ENCODE data around the gene HECTD2. TPM values are rescaled to one million over a fixed set of nuclear protein-coding genes. Genes with fewer than 3 reads are reported as not detected.

HECTD2 gene
- total RNA-seq, 1 experiment from 2014 or later, result 9.4 TPM

DNA sequence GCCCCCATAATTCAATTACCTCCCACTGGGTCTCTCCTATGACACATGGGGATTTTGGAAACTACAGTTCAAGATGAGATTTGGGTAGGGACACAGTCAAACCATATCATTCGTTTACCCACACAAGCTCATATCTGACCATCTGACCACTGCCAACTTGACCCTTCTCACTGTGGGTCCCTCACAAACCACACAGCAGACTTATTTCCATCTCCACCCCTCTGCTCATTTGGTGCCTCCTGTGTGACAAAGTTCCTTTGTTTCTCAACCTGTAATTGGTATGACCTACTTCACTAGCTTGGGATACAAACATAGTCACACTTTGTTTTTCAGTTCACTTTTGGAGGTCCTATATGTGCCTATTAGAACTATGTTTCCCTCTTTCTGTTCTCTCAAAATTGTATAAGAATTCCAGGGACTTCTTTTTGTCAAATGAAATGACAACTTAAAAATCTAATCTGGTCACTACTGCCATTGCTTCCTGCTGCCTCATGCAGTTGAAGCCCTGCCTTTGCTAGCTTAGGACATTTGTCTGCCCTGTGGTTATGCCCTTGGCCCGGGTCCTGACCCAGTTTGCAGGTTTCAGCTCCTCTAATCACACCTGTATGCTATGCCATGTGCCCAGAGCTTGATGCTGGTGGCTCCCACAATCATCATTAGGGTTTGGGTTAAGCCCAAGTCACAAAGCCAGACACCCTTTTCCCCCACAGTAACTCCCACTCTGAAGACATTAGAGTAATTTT, 152.9 kb downstream of the HECTD2 start (continued):
- TF ChIP-seq, protein P1, sequence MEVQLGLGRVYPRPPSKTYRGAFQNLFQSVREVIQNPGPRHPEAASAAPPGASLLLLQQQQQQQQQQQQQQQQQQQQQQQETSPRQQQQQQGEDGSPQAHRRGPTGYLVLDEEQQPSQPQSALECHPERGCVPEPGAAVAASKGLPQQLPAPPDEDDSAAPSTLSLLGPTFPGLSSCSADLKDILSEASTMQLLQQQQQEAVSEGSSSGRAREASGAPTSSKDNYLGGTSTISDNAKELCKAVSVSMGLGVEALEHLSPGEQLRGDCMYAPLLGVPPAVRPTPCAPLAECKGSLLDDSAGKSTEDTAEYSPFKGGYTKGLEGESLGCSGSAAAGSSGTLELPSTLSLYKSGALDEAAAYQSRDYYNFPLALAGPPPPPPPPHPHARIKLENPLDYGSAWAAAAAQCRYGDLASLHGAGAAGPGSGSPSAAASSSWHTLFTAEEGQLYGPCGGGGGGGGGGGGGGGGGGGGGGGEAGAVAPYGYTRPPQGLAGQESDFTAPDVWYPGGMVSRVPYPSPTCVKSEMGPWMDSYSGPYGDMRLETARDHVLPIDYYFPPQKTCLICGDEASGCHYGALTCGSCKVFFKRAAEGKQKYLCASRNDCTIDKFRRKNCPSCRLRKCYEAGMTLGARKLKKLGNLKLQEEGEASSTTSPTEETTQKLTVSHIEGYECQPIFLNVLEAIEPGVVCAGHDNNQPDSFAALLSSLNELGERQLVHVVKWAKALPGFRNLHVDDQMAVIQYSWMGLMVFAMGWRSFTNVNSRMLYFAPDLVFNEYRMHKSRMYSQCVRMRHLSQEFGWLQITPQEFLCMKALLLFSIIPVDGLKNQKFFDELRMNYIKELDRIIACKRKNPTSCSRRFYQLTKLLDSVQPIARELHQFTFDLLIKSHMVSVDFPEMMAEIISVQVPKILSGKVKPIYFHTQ (CRISPR knock-in tag; IDR thresholded peaks at IDR 0.05), result no peak
- TF ChIP-seq, protein P2, sequence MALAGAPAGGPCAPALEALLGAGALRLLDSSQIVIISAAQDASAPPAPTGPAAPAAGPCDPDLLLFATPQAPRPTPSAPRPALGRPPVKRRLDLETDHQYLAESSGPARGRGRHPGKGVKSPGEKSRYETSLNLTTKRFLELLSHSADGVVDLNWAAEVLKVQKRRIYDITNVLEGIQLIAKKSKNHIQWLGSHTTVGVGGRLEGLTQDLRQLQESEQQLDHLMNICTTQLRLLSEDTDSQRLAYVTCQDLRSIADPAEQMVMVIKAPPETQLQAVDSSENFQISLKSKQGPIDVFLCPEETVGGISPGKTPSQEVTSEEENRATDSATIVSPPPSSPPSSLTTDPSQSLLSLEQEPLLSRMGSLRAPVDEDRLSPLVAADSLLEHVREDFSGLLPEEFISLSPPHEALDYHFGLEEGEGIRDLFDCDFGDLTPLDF (CRISPR knock-in tag; IDR thresholded peaks at IDR 0.05), result no peak
- TF ChIP-seq ZNF396 (CRISPR knock-in tag; IDR thresholded peaks at IDR 0.05; ENCODE audit: borderline replicate concordance), result no peak

DNA sequence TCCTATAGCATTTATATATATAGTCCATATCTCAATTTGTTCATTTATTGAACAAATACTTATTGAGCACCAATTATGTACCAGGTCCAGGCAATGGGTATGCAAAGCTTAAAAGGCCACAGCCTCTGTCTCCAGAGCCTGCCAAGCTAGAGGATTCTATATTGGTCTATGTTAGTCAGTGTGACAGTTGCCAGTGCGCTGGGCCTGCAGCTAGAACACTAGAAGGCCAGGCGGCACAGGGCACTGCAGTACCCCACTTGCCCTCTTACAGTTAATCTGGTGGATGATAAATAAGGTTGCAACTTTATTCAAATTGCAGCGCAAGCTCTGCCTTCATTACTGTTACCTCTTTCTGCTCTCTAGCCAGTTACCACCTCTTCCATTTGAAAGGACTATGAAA, 153.9 kb downstream of the HECTD2 start:
- H3K27me3 Mint-ChIP-seq (ENCODE audit: low read depth), result no peaks in the 10 kb centered on the region
- peaks cover 40% of the 10 kb centered on the region for H3K9me3 Mint-ChIP-seq
- H3K4me1 Mint-ChIP-seq, result peaks cover 6% of the 10 kb centered on the region; the same call in 1 of the 2 replicates
- no peak for ATAC-seq
- DNase-seq (ENCODE audit: low spot score), result no peak
- H3K36me3 Mint-ChIP-seq, result peaks cover 22% of the 10 kb centered on the region
- POLR2A ChIA-PET, result no interaction called here
- CTCF ChIA-PET, result interaction anchor here (1.6 to 3.3 kb wide), 2 partner anchors 12 to 71 kb away, joined by 4 to 14 read pairs; no protein-coding TSS in a partner anchor
- TF ChIP-seq ZNF423 (CRISPR knock-in tag; IDR thresholded peaks at IDR 0.05) (no peak), JAZF1 (CRISPR knock-in tag; IDR thresholded peaks at IDR 0.05) (no peak), SMAD4 (CRISPR knock-in tag; IDR thresholded peaks at IDR 0.05) (no peak)
- TF ChIP-seq, protein P3, sequence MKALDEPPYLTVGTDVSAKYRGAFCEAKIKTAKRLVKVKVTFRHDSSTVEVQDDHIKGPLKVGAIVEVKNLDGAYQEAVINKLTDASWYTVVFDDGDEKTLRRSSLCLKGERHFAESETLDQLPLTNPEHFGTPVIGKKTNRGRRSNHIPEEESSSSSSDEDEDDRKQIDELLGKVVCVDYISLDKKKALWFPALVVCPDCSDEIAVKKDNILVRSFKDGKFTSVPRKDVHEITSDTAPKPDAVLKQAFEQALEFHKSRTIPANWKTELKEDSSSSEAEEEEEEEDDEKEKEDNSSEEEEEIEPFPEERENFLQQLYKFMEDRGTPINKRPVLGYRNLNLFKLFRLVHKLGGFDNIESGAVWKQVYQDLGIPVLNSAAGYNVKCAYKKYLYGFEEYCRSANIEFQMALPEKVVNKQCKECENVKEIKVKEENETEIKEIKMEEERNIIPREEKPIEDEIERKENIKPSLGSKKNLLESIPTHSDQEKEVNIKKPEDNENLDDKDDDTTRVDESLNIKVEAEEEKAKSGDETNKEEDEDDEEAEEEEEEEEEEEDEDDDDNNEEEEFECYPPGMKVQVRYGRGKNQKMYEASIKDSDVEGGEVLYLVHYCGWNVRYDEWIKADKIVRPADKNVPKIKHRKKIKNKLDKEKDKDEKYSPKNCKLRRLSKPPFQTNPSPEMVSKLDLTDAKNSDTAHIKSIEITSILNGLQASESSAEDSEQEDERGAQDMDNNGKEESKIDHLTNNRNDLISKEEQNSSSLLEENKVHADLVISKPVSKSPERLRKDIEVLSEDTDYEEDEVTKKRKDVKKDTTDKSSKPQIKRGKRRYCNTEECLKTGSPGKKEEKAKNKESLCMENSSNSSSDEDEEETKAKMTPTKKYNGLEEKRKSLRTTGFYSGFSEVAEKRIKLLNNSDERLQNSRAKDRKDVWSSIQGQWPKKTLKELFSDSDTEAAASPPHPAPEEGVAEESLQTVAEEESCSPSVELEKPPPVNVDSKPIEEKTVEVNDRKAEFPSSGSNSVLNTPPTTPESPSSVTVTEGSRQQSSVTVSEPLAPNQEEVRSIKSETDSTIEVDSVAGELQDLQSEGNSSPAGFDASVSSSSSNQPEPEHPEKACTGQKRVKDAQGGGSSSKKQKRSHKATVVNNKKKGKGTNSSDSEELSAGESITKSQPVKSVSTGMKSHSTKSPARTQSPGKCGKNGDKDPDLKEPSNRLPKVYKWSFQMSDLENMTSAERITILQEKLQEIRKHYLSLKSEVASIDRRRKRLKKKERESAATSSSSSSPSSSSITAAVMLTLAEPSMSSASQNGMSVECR (CRISPR knock-in tag; IDR thresholded peaks at IDR 0.05; ENCODE audit: borderline replicate concordance), result no peak
- TF ChIP-seq, protein P4, sequence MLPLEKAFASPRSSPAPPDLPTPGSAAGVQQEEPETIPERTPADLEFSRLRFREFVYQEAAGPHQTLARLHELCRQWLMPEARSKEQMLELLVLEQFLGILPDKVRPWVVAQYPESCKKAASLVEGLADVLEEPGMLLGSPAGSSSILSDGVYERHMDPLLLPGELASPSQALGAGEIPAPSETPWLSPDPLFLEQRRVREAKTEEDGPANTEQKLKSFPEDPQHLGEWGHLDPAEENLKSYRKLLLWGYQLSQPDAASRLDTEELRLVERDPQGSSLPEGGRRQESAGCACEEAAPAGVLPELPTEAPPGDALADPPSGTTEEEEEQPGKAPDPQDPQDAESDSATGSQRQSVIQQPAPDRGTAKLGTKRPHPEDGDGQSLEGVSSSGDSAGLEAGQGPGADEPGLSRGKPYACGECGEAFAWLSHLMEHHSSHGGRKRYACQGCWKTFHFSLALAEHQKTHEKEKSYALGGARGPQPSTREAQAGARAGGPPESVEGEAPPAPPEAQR (CRISPR knock-in tag; IDR thresholded peaks at IDR 0.05), result no peak
- TF ChIP-seq, protein P5, sequence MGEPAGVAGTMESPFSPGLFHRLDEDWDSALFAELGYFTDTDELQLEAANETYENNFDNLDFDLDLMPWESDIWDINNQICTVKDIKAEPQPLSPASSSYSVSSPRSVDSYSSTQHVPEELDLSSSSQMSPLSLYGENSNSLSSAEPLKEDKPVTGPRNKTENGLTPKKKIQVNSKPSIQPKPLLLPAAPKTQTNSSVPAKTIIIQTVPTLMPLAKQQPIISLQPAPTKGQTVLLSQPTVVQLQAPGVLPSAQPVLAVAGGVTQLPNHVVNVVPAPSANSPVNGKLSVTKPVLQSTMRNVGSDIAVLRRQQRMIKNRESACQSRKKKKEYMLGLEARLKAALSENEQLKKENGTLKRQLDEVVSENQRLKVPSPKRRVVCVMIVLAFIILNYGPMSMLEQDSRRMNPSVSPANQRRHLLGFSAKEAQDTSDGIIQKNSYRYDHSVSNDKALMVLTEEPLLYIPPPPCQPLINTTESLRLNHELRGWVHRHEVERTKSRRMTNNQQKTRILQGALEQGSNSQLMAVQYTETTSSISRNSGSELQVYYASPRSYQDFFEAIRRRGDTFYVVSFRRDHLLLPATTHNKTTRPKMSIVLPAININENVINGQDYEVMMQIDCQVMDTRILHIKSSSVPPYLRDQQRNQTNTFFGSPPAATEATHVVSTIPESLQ (CRISPR knock-in tag; IDR thresholded peaks at IDR 0.05), result no peak
- TF ChIP-seq, protein P6, sequence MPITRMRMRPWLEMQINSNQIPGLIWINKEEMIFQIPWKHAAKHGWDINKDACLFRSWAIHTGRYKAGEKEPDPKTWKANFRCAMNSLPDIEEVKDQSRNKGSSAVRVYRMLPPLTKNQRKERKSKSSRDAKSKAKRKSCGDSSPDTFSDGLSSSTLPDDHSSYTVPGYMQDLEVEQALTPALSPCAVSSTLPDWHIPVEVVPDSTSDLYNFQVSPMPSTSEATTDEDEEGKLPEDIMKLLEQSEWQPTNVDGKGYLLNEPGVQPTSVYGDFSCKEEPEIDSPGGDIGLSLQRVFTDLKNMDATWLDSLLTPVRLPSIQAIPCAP (CRISPR knock-in tag; IDR thresholded peaks at IDR 0.05), result no peak
- H3K27ac Mint-ChIP-seq, result no peak overlapping the region
- no peak overlapping the region for H3K4me3 Mint-ChIP-seq

Other genes with a start within 250 kb of the HECTD2 start
- gene PCGF5, start 189.7 kb upstream of the HECTD2 start, total RNA-seq (2021), result 5.1 to 5.7 TPM (median 5.2 TPM) in 3 replicates
- gene PPP1R3C, start 222.7 kb downstream of the HECTD2 start, total RNA-seq (2021), result 1.5 to 3.3 TPM (median 2.8 TPM) in 3 replicates